PC-9 (cell line): ENCODE measurements around the gene MYB. TPM values are rescaled to one million over a fixed set of nuclear protein-coding genes. Genes with fewer than 3 reads are reported as not detected.

ENCODE experiments used
- BruUV-seq: library from RNA; stranded (reverse); fragments of 400-500 nt; replicated peaks from 2 replicates; lab custom pipeline; 2021; lab: Mats Ljungman, UMichigan
- CTCF ChIA-PET: fragments of 300-600 bp; sonication (Branson Sonifier 250); formaldehyde crosslinking; loops from one replicate; lab custom pipeline; 2022; ENCODE audit warnings: antibody characterized with exemption; lab: Charles Lee
- POLR2A ChIA-PET: fragments of 300-600 bp; sonication (Branson Sonifier 250); formaldehyde crosslinking; loops from one replicate; lab custom pipeline; 2022; ENCODE audit warnings: antibody characterized with exemption; ENCODE audit not compliant: unreplicated experiment; lab: Charles Lee
- DNase-seq, 2 experiments: peaks; one replicate each; pipeline versions ENCODE4 v3.0.0 to v3.0.0-alpha.2; 2015 to 2022; ENCODE audit warnings: mixed read lengths in 1 of 2
- H2AFZ ChIP-seq: fragments of 200-600 bp; sonication (generic); 2 replicates; pipeline ENCODE4 v1.8.1; 2017; ENCODE audit warnings: antibody characterized with exemption
- H3F3A ChIP-seq: fragments of 200-600 bp; sonication (generic); 2 replicates; pipeline ENCODE4 v1.8.1; 2017; ENCODE audit warnings: antibody characterized with exemption, mild to moderate bottlenecking, low read depth; ENCODE audit not compliant: insufficient read depth
- H3K27ac ChIP-seq: fragments of 200-600 bp; sonication (generic); 2 replicates; pipeline ENCODE4 v1.6.1; 2016; ENCODE audit warnings: mixed run types
- H3K27me3 ChIP-seq: fragments of 200-600 bp; sonication (generic); 2 replicates; pipeline ENCODE4 v1.6.1; 2016; ENCODE audit warnings: low read depth, mixed run types; ENCODE audit not compliant: insufficient read depth
- H3K36me3 ChIP-seq: fragments of 200-600 bp; sonication (generic); 2 replicates; pipeline ENCODE4 v1.6.1; 2016; ENCODE audit warnings: low read depth, mixed run types
- H3K4me1 ChIP-seq: fragments of 200-600 bp; sonication (generic); replicated peaks from 2 replicates; pipeline ENCODE4 v1.6.1; 2016; ENCODE audit warnings: mixed run types; ENCODE audit not compliant: insufficient read depth
- H3K4me2 ChIP-seq: fragments of 200-600 bp; sonication (generic); 2 replicates; pipeline ENCODE4 v1.6.1; 2017; ENCODE audit warnings: mixed run types
- H3K4me3 ChIP-seq: fragments of 200-600 bp; sonication (generic); 2 replicates; pipeline ENCODE4 v1.6.1; 2016; ENCODE audit warnings: mixed run types
- H3K79me2 ChIP-seq: fragments of 200-600 bp; sonication (generic); 2 replicates; pipeline ENCODE4 v1.6.1; 2017; ENCODE audit warnings: low read depth, mixed run types
- H3K9me2 ChIP-seq: fragments of 200-600 bp; sonication (generic); 2 replicates; pipeline ENCODE4 v1.8.1; 2017; ENCODE audit warnings: mild to moderate bottlenecking; ENCODE audit not compliant: insufficient read depth
- H3K9me3 ChIP-seq: fragments of 200-600 bp; sonication (generic); 2 replicates; pipeline ENCODE4 v1.8.1; 2016; ENCODE audit warnings: low read depth; ENCODE audit not compliant: insufficient read depth
- H4K20me1 ChIP-seq: fragments of 200-600 bp; sonication (generic); 2 replicates; pipeline ENCODE4 v1.8.1; 2017; ENCODE audit not compliant: insufficient read depth
- EZH2 ChIP-seq: fragments of 200-600 bp; sonication (generic); IDR thresholded peaks from 2 replicates; pipeline ENCODE4 v1.8.0; 2017; ENCODE audit warnings: antibody characterized with exemption, low read depth
- intact Hi-C: fragments of 100-400 bp; cut with micrococcal nuclease; formaldehyde crosslinking; loops from one replicate; pipeline ENCODE4 v1.10.0; 2022; ENCODE audit not compliant: unreplicated experiment
- microRNA-seq: library from miRNA; unstranded; fragments of <30 nt; microRNA quantifications from one replicate; pipeline ENCODE4 v1.2.0, GENCODE V29; 2021; ENCODE audit warnings: borderline number of aligned reads, borderline replicate concordance
- total RNA-seq: library from RNA; stranded (reverse); gene quantifications from 2 replicates; pipeline ENCODE4 v1.2.3, GENCODE V29; 2021
- TF ChIP-seq, protein P1 (sequence below): fragments of 200-600 bp; sonication (generic); conservative IDR thresholded peaks from 2 replicates; pipeline ENCODE4 v1.6.1; 2017; ENCODE audit warnings: mixed run types, antibody characterized with exemption, mild to moderate bottlenecking, moderate library complexity

Gene MYB
- total RNA-seq, 1 experiment from 2014 or later, result 1.8 TPM

GRCh38 chr6:135268263-135268662, 87.2 kb downstream of the MYB start:
- TF ChIP-seq EZH2, result no peak
- TF ChIP-seq, protein P1, sequence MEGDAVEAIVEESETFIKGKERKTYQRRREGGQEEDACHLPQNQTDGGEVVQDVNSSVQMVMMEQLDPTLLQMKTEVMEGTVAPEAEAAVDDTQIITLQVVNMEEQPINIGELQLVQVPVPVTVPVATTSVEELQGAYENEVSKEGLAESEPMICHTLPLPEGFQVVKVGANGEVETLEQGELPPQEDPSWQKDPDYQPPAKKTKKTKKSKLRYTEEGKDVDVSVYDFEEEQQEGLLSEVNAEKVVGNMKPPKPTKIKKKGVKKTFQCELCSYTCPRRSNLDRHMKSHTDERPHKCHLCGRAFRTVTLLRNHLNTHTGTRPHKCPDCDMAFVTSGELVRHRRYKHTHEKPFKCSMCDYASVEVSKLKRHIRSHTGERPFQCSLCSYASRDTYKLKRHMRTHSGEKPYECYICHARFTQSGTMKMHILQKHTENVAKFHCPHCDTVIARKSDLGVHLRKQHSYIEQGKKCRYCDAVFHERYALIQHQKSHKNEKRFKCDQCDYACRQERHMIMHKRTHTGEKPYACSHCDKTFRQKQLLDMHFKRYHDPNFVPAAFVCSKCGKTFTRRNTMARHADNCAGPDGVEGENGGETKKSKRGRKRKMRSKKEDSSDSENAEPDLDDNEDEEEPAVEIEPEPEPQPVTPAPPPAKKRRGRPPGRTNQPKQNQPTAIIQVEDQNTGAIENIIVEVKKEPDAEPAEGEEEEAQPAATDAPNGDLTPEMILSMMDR, result no peak
- ChIA-PET CTCF (interaction anchor here (0.7 kb wide), 1 partner anchor 42 kb away, joined by 3 read pairs; no protein-coding TSS in a partner anchor), POLR2A (no interaction called here)
- H4K20me1 ChIP-seq, result peaks cover 2% of the 10 kb centered on the region; the same call in 1 of the 2 replicates
- H3K27ac ChIP-seq, result no peak overlapping the region
- intact Hi-C loops, result no loop called here
- H3K9me2 ChIP-seq, result no peaks in the 10 kb centered on the region
- H3K36me3 ChIP-seq, result no peaks in the 10 kb centered on the region
- no peak for DNase-seq
- no peaks in the 10 kb centered on the region for H3K9me3 ChIP-seq
- BruUV-seq, result no TSS peak
- no peak overlapping the region for H2AFZ ChIP-seq
- H3K4me1 ChIP-seq, result peaks cover 28% of the 10 kb centered on the region
- peaks cover 21% of the 10 kb centered on the region for H3F3A ChIP-seq
- H3K4me2 ChIP-seq, result no peak overlapping the region
- peaks cover 50% of the 10 kb centered on the region for H3K27me3 ChIP-seq
- no peak overlapping the region for H3K4me3 ChIP-seq
- no peaks in the 10 kb centered on the region for H3K79me2 ChIP-seq

- Histone ChIP-seq H2AFZ (no peak overlapping the region), H3F3A (peaks cover 21% of the 10 kb centered on the region), H3K9me2 (no peaks in the 10 kb centered on the region), H3K4me2 (no peak overlapping the region), H4K20me1 (no peaks in the 10 kb centered on the region), H3K9me3 (no peaks in the 10 kb centered on the region), H3K79me2 (no peaks in the 10 kb centered on the region), H3K4me1 (peaks cover 28% of the 10 kb centered on the region), H3K36me3 (no peaks in the 10 kb centered on the region), H3K4me3 (no peak overlapping the region), H3K27ac (no peak overlapping the region), H3K27me3 (peaks cover 45% of the 10 kb centered on the region)
- intact Hi-C loops, result no loop called here
- no peak for DNase-seq
- ChIA-PET POLR2A (no interaction called here), CTCF (interaction anchor here (0.7 kb wide), 1 partner anchor 42 kb away, joined by 3 read pairs; no protein-coding TSS in a partner anchor)
- TF ChIP-seq EZH2, result no peak
- TF ChIP-seq, protein P1, result no peak
- no TSS peak for BruUV-seq
These were observed 87.6 kb downstream of the MYB start for GRCh38 chr6:135268740-135269139.

Small RNAs within 50 kb of the gene (microRNA-seq; reads per million reads assigned to microRNA genes)
- not detected for gene MIR548A2

Other genes starting within 250 kb of the MYB start
- 0.83 and 1.1 TPM in 2 replicates for gene ALDH8A1, start 231.2 kb upstream of the MYB start, total RNA-seq
- 70.5 and 84.4 TPM in 2 replicates for gene HBS1L, start 126.5 kb upstream of the MYB start, total RNA-seq